ENCODE results near the gene LAMB2. TPM values are rescaled to one million over a fixed set of nuclear protein-coding genes. Genes with fewer than 3 reads are reported as not detected.
A peak's percentile ranks its signal among the peaks of the same experiment; 100 is the strongest.

LAMB2 gene
- total and polyA plus RNA-seq, 10 of the 15 experiments (the other 5 are each of a cell fraction or from before 2014, with no cell fraction given) = 0.13 to 3.2 (median 0.64) TPM; not detected in 3

DNA sequence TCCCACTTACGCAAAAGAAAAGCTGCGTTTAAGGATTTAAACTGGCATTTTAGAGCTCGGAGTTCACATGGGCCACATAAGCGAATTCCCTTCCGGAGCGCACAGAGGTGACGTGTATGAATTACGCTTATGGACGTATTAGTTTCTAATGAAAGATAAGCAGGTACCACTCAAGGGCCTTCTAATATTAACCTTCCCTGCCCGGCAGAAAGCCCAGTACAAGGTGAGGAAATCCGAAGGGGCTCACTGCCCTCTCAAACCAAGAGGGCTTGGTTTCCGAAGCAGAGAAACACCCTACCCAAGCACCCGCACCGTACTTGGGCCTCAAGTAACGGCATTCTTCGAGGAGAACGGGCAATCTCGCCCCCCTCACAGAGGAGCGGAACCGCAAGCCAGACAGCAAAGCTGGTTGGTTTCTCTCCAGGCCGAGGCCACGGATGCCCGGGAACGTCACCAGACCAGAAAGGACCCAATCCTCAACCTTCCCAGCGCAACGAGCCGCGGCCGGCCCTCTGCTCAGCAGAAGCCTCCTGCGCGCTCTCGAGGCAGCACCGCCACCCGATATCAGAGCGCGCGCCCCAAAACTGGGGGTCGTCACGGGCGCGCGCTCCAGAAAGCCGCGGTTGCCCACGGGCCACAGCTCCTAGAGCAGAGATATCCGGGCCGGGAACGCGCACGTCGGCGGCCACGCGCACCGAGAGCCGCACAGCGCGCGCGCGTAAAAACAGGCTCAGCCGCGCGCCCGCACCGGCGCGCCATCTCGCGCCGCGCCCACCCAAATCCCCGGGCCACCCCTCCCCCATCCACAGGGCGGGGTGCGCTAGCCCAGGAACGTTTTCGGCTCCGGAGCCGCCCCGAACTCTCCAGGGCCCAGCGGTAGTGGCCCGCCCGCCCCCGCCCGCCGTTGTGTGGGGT lies 39.7 kb downstream of the LAMB2 start (continued):
- TF ChIP-seq, protein P1, sequence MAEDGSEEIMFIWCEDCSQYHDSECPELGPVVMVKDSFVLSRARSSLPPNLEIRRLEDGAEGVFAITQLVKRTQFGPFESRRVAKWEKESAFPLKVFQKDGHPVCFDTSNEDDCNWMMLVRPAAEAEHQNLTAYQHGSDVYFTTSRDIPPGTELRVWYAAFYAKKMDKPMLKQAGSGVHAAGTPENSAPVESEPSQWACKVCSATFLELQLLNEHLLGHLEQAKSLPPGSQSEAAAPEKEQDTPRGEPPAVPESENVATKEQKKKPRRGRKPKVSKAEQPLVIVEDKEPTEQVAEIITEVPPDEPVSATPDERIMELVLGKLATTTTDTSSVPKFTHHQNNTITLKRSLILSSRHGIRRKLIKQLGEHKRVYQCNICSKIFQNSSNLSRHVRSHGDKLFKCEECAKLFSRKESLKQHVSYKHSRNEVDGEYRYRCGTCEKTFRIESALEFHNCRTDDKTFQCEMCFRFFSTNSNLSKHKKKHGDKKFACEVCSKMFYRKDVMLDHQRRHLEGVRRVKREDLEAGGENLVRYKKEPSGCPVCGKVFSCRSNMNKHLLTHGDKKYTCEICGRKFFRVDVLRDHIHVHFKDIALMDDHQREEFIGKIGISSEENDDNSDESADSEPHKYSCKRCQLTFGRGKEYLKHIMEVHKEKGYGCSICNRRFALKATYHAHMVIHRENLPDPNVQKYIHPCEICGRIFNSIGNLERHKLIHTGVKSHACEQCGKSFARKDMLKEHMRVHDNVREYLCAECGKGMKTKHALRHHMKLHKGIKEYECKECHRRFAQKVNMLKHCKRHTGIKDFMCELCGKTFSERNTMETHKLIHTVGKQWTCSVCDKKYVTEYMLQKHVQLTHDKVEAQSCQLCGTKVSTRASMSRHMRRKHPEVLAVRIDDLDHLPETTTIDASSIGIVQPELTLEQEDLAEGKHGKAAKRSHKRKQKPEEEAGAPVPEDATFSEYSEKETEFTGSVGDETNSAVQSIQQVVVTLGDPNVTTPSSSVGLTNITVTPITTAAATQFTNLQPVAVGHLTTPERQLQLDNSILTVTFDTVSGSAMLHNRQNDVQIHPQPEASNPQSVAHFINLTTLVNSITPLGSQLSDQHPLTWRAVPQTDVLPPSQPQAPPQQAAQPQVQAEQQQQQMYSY (CRISPR knock-in tag; IDR thresholded peaks at IDR 0.05) = no peak
- TF ChIP-seq, protein P2, sequence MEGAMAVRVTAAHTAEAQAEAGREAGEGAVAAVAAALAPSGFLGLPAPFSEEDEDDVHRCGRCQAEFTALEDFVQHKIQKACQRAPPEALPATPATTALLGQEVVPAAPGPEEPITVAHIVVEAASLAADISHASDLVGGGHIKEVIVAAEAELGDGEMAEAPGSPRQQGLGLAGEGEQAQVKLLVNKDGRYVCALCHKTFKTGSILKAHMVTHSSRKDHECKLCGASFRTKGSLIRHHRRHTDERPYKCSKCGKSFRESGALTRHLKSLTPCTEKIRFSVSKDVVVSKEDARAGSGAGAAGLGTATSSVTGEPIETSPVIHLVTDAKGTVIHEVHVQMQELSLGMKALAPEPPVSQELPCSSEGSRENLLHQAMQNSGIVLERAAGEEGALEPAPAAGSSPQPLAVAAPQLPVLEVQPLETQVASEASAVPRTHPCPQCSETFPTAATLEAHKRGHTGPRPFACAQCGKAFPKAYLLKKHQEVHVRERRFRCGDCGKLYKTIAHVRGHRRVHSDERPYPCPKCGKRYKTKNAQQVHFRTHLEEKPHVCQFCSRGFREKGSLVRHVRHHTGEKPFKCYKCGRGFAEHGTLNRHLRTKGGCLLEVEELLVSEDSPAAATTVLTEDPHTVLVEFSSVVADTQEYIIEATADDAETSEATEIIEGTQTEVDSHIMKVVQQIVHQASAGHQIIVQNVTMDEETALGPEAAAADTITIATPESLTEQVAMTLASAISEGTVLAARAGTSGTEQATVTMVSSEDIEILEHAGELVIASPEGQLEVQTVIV (IDR thresholded peaks at IDR 0.05; ENCODE audit: borderline replicate concordance, partially characterized antibody) = no peak
- no peak for TF ChIP-seq GABPA (IDR thresholded peaks at IDR 0.05; ENCODE audit: low read depth)
- TF ChIP-seq, protein P3, sequence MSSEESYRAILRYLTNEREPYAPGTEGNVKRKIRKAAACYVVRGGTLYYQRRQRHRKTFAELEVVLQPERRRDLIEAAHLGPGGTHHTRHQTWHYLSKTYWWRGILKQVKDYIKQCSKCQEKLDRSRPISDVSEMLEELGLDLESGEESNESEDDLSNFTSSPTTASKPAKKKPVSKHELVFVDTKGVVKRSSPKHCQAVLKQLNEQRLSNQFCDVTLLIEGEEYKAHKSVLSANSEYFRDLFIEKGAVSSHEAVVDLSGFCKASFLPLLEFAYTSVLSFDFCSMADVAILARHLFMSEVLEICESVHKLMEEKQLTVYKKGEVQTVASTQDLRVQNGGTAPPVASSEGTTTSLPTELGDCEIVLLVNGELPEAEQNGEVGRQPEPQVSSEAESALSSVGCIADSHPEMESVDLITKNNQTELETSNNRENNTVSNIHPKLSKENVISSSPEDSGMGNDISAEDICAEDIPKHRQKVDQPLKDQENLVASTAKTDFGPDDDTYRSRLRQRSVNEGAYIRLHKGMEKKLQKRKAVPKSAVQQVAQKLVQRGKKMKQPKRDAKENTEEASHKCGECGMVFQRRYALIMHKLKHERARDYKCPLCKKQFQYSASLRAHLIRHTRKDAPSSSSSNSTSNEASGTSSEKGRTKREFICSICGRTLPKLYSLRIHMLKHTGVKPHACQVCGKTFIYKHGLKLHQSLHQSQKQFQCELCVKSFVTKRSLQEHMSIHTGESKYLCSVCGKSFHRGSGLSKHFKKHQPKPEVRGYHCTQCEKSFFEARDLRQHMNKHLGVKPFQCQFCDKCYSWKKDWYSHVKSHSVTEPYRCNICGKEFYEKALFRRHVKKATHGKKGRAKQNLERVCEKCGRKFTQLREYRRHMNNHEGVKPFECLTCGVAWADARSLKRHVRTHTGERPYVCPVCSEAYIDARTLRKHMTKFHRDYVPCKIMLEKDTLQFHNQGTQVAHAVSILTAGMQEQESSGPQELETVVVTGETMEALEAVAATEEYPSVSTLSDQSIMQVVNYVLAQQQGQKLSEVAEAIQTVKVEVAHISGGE (CRISPR knock-in tag; IDR thresholded peaks at IDR 0.05) = no peak; the same call in 1 of the 2 replicates
- TF ChIP-seq RAD21 (IDR thresholded peaks at IDR 0.05; ENCODE audit: insufficient read depth, low read depth, low read length) = no peak
- no peak for TF ChIP-seq RFX5 (IDR thresholded peaks at IDR 0.05; ENCODE audit: low read depth, low read length)
- TF ChIP-seq BCL11A (IDR thresholded peaks at IDR 0.05; ENCODE audit: low read depth, low read length) = no peak
- no peak for TF ChIP-seq SMAD5 (IDR thresholded peaks at IDR 0.05; ENCODE audit: low read depth)
- no peak for TF ChIP-seq TARDBP (IDR thresholded peaks at IDR 0.05; ENCODE audit: borderline replicate concordance)
- no peak; the same call in 1 of the 2 replicates for TF ChIP-seq POLR2AphosphoS2 (IDR thresholded peaks at IDR 0.05; ENCODE audit: low read depth, low read length)
- TF ChIP-seq, protein P4, sequence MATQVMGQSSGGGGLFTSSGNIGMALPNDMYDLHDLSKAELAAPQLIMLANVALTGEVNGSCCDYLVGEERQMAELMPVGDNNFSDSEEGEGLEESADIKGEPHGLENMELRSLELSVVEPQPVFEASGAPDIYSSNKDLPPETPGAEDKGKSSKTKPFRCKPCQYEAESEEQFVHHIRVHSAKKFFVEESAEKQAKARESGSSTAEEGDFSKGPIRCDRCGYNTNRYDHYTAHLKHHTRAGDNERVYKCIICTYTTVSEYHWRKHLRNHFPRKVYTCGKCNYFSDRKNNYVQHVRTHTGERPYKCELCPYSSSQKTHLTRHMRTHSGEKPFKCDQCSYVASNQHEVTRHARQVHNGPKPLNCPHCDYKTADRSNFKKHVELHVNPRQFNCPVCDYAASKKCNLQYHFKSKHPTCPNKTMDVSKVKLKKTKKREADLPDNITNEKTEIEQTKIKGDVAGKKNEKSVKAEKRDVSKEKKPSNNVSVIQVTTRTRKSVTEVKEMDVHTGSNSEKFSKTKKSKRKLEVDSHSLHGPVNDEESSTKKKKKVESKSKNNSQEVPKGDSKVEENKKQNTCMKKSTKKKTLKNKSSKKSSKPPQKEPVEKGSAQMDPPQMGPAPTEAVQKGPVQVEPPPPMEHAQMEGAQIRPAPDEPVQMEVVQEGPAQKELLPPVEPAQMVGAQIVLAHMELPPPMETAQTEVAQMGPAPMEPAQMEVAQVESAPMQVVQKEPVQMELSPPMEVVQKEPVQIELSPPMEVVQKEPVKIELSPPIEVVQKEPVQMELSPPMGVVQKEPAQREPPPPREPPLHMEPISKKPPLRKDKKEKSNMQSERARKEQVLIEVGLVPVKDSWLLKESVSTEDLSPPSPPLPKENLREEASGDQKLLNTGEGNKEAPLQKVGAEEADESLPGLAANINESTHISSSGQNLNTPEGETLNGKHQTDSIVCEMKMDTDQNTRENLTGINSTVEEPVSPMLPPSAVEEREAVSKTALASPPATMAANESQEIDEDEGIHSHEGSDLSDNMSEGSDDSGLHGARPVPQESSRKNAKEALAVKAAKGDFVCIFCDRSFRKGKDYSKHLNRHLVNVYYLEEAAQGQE (IDR thresholded peaks at IDR 0.05; ENCODE audit: low read depth, low read length) = no peak
- 0 out of 2 replicates have a peak, but pooled peaks have one; percentile 44 for TF ChIP-seq DPF2 (IDR thresholded peaks at IDR 0.05)
- TF ChIP-seq, protein P5, sequence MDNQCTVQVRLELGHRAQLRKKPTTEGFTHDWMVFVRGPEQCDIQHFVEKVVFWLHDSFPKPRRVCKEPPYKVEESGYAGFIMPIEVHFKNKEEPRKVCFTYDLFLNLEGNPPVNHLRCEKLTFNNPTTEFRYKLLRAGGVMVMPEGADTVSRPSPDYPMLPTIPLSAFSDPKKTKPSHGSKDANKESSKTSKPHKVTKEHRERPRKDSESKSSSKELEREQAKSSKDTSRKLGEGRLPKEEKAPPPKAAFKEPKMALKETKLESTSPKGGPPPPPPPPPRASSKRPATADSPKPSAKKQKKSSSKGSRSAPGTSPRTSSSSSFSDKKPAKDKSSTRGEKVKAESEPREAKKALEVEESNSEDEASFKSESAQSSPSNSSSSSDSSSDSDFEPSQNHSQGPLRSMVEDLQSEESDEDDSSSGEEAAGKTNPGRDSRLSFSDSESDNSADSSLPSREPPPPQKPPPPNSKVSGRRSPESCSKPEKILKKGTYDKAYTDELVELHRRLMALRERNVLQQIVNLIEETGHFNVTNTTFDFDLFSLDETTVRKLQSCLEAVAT (IDR thresholded peaks at IDR 0.05) = no peak; the same call in 1 of the 2 replicates
